Stimulated activated CD4-positive, alpha-beta T cell treated with anti-CD3 and anti-CD28 coated beads, Interleukin-12 subunit alpha, Interleukin-12 subunit beta, amount 100 ng/mL, for 24 hours (primary cell): ENCODE results near the gene CXCL6.

Source experiments
- DNase-seq, 2 experiments: peaks; one replicate each; pipeline ENCODE4 v3.0.0-alpha.2; 2020; ENCODE audit warnings: low read depth in 2 of 2

Gene CXCL6

GRCh38 chr4:73842696-73843095, 6.2 kb downstream of the CXCL6 start:
- DNase-seq: no peak

GRCh38 chr4:73843369-73843768, 6.9 kb downstream of the CXCL6 start:
- DNase-seq: no peak

DNA sequence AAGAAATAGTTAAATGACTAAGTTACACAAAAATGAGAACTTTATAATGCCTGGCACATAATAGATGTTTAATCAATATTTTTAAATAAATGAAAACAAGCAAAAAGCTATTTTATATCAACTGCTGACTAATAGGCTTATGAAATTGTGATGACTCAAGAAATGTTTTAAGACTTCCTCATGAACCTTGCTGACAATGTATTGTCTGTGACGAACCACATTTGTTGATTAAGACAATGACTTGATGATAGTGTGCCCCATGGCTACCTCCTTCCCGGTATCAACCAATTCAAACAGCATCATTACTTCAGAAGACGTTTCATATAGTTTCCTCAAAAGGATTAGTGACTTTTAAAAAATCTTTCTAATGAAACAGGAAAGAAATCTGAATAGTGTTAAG, 7.9 kb downstream of the CXCL6 start:
- DNase-seq: no peak

DNA sequence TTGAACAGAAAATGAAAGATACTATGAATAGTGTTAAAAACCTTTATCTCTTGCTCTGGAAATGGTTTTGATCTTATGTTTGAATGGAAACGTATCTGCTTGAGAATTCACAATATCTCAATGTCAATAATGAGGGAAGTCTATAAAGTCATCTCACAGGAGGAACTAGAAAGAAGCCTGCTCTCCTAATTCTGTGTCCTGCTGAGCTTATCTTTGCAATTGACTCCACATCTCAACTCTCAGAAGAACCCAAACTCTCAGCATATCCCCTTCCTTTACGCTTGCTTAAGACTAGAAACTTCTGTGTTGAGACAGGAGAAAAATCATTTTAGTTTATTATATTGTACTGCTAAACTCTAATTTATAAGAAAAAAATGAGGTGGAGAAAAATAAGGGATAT, 8.3 kb downstream of the CXCL6 start:
- DNase-seq: no peak

- no peak for DNase-seq
Measured at GRCh38 chr4:73847526-73848182, 11.2 kb downstream of the CXCL6 start.

DNA sequence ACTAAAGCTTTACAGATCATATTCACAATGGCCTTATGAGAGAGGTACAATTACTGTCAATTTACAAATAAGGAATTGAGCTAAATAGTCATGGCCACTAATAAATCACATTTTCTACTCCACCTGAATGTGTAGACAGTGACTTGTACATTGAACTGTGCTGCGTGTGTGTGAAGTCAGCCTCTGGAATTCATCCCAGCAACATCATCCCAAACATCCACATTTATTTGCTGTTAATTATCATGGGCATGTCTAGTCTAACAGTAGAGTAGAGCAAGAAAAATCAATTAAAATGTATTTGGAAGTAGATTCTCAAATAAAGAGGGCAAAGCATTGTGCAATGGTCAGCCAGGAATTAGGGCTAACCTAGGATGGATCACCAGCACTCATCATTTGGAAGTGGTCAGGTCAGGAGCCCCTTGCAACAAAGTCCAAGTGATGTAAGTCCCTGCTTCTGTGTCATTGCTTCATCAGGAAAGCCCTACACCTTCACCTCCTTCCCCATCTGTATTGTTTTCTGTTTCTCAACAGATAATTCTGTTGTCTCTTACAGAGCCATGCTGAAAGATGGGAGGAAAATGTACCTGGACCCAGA, 11.8 kb downstream of the CXCL6 start:
- no peak for DNase-seq

GRCh38 chr4:73850261-73850970, 13.9 kb downstream of the CXCL6 start:
- DNase-seq: no peak

- no peak for DNase-seq
Measured at GRCh38 chr4:73851293-73851692, 14.8 kb downstream of the CXCL6 start.

GRCh38 chr4:73852771-73853170, 16.3 kb downstream of the CXCL6 start:
- no peak for DNase-seq

GRCh38 chr4:73853246-73853704, 16.8 kb downstream of the CXCL6 start, which contains the start of gene PF4V1:
PF4V1 (plus strand) TSS chr4:73853296; CDS start chr4:73853363, 67 bp downstream.
- DNase-seq: no peak

DNA sequence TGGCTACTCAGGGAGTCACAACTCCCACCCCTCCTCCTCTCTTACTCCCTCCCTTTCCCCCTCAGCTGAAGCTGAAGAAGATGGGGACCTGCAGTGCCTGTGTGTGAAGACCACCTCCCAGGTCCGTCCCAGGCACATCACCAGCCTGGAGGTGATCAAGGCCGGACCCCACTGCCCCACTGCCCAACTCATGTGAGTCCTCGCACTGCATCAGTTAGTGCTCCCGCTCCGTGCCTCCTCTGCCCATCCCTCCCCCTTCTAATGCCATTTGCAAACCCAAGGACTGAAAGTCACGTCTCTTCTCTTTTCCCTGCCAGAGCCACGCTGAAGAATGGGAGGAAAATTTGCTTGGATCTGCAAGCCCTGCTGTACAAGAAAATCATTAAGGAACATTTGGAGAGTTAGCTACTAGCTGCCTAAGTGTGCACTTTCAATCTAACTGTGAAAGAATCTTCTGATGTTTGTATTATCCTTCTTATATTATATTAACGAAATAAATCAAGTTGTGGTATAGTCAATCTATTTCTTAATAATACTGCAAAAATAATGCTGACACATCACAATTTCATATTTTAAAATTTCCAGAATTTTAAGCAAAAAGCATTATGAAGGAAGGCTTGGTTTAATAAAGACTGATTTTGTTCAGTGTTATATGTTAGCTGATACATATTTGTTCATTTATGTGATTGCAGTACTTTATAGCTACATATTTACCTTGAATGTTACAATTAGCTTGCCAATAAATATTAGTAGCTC, 17.4 kb downstream of the CXCL6 start:
- DNase-seq: no peak

DNA sequence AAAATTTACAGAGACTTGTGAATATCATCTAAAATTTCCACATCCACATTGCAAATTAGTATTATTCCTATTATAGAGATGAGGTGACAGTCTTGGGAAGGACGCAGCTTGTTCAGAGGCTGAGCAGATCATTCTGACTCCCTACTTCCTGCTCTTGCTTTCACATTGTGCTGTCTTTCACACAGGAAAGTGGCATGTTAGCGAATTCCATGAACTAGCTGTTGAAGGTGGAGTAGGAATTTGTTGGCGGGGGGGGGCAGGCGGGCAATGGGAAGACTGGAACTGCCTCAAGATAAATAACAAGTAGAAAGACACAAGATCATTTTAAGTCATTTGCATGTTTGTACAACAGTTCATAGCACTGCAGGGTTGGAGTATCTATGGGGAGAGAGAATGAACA, 18.9 kb downstream of the CXCL6 start:
- no peak for DNase-seq

DNA sequence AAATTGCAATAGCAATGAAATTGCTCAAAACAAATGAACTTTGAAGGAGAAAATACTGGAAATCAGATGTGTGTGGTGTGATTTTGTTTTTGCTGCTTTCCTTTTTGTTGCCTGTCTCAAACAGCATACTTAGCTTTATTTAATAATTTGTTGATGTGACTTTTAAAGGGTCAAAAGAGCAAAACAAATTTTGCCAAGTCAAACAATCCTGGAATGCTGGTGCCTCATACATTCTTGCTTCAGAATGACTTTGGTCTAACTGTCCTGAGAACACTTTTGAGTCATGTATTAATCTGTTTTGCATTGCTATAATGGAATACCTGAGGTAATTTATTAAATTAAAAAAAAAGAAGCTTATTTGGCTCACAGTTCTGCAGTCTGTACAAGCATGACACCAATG, 20.0 kb downstream of the CXCL6 start:
- no peak for DNase-seq

- DNase-seq: no peak
Measured at GRCh38 chr4:73859614-73860088, 23.2 kb downstream of the CXCL6 start.

DNA sequence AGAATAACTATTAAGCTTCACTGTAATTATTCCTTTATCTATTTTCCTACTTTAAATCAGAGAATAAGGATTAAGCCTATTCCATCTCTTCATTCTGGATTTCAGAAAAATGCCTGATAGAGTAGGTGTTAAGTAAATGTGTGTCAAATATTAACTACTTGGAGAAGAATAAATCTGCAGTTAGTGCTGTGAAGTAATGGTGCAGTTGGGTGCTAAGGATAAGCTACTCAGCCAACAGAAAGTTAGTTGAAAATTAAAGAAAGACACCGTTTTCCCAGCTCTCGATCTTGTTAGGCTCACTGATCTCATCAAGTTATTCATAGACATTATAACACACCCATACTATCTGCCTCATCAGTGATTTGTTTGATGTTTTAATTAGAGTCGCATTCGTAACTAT, 23.7 kb downstream of the CXCL6 start:
- no peak for DNase-seq

DNA sequence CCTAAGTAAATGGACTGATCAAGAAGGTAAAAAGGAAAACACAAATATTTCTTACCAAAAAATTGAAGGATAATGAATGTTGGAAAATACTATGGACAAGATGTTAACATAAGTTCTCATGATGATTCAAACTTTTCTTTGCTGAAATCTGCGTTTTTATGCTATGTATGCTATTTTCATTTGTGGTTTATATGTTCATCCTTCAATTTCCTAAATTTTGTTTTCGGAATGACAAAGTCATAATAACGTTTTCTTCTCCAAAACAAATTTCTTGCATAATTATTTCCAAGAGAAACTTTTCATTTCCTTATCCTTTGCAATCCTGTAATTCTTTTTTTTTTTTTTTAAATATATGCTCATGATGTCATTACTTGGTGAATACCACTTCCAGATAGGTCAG, 24.4 kb downstream of the CXCL6 start:
- DNase-seq: no peak

DNA sequence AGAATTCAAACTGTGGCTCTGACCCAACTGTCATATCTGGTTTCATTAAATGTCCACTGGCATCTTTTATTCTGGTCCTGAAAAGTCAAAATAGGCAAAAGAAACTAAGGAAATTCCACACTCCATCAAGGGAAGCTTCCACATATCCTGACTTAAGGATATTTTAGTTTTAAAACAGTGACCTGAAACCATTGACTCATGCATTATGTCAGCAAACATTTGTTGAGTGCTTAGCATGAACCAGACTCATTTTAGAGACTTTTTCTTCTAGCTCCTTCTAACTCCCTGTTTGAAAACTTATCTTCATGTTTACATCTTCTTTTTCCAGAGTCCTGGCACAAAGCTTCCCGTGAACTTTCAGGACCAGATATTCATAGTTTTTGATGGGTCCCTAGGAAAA, 25.8 kb downstream of the CXCL6 start:
- no peak for DNase-seq

GRCh38 chr4:73864365-73864764, 27.9 kb downstream of the CXCL6 start:
- no peak for DNase-seq

GRCh38 chr4:73864961-73865360, 28.5 kb downstream of the CXCL6 start:
- no peak for DNase-seq

DNA sequence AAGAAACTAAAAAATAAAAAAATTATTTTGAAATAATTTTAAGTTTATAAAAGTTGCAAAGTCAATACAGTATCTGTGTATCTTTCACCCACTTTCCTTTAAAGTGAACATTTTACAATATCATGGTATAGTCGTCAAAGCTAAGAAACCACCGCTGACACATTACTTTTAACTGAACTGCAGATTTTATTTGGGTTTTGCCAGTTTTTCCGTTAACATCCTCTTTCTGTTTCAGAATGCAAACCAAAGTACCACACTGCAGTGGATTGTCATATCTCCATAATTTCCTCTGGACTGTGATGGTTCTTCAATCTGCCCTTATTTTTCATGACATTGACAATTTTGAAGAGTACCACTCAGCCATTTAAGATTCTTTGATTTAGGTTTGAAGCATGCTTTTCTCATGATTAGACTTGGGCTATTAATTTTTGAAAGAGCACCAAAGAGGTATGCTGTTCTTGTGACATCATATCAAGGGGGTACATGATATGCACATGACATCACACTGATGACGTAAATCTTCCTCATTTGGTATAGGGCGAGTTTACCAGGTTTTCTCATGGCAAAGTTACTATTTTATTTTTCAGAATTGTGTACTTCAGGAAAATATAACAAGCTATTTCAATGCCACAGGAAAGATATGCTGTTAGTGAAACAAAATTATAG, 29.1 kb downstream of the CXCL6 start:
- DNase-seq: no peak

DNA sequence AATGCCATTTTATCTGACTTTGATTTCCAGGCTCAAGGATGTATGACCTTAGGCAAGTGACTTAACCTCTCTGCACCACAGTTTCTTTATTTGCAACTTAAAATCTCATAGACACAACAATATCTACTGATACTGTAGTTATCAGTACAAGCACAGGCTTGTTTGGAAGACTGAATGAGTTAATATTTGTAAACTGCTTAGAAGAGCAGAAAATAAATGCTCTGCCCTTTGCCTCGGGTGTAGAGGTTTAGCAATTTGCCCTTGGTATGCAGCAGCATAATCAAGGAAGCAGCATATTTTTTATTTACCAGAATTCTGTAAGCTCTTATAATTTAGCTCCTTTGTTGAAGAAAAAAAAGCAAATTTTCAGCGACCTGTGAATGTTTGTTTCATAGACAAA, 29.8 kb downstream of the CXCL6 start:
- no peak for DNase-seq

- DNase-seq: no peak
Measured at GRCh38 chr4:73867783-73868182, 31.3 kb downstream of the CXCL6 start.
